NCI-H187 treated with DMSO at 0.1 percent for 48 hours (cell line): ENCODE measurements around the gene UBC.
"Not testable (repeated sequence)": the region's sequence is repeated elsewhere in the genome, so short reads cannot be mapped to it uniquely, and the experiment has no call there.

Experiments
- DNase-seq: peaks from one replicate; lab custom pipeline; 2025; lab: John Stamatoyannopoulos, UW

Gene UBC

GRCh38 chr12:124914392-124915238 lies at the start of gene UBC:
UBC (minus strand) TSS chr12:124914650; CDS start chr12:124913771, 879 bp downstream.
- DNase-seq = no peak

DNA sequence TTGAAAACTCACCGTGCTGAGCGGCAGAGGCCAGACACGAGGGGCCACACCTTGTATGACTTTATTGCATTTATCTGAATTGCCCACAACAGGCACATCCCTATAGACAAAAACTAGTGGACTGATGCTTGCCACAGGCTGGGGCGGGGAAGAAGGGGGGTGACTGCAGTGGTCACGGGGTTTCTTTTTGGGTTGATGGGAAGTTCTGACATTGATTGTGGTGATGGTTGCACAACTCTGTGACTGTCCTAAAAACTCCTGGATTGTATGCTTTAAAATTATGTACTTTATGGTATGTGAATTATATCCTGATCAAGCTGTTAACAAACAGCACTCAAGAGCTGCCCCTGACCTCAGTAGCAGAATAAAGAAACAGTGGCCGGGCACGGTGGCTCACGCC lies 48.8 kb upstream of the UBC start:
- no peak for DNase-seq

GRCh38 chr12:124961055-124961454 lies 46.6 kb upstream of the UBC start:
- DNase-seq = no peak

DNA sequence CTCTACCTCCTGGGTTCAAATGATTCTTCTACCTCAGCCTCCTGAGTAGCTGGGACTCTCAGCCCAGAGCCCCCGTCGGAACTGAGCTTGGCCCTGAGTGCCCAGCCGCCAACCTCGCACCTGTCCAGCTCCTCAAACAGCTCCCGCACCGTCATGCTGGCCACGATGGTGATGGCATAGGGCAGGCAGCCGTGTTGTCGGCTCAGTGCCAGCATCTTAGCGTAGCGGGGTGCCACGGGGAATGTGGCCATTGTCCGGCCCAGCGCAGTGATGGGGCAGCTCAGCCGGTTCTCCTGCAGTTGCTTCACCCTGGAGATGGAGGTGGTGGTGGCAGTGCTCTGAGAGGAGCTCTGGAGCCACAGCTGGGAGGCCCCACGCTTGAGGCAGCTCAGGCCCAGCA lies 42.1 kb upstream of the UBC start:
- no peak for DNase-seq

DNA sequence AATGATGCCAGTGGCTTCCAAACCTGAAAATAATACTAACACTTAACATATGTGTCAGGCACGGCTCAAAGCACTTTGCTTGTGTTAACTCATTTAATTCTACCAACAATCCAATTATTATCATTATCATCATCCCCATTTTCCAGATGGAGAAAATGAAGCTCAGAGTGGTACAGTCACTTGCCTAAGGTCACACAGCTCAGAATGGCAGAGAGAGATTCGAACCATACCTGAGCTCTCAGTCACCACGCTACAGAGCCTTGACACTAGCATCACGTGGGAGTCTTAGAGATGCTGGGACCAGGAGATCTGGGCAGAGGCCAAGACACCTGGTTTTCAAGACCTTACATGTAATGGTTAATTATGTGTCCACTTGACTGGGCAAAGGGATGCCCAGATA lies 40.3 kb upstream of the UBC start:
- no peak for DNase-seq

DNA sequence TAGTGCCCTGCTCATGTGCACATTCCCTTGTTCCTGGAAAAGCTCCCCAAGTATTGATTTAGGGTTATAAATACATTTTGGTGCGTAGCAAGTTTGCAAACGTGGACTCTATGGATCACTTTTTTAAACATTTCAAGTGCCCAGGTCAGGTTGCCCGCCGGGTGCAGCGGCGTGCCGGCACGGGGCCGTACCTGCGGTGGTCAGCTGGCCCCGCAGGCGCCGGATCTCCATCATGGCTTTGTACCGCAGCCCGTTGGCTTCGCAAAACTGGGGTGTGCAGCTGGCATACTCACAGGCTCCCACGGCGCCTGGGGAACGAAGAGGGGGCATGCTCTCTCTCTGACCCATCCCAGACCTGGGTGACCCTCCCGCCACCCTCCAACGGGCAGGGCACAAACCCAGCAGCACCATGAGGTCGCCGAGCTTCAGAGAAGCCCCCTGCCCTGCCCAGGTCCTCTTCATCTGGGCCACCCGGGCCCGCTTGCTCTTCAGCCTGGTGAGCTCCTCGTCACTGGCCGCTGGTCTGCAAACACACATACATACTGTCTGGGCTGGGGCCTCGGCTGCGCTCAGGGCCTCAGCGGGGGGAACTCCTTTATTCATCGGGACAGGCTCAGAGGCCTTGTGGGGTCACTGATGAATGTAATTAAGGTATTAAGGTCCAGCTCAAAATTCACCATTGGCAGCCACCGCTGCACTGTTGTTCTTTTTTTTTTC lies 39.4 kb upstream of the UBC start:
- no peak for DNase-seq

- DNase-seq = no peak
Measured at GRCh38 chr12:124952801-124953200, 38.4 kb upstream of the UBC start.

DNA sequence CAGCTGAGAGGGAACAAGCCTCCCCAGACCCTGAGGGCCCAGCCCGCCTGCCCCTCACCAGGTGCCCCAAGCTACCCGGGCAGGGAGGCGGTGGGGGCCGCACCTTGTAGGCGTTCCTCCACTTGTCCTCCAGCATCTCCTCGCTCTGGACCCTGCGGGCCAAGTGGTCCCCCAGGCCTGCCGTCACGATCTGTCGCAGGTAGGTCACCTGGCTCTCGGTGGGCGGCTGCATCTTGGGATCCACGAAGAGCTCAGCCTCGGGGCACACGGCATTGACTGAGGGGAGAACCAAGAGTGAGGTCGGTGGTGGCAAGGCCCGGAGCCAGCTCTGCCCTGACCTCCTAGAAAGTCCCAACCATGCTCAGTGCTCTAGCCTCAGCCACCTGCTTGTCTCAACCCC lies 37.8 kb upstream of the UBC start:
- no peak for DNase-seq

- no peak for DNase-seq
Measured at GRCh38 chr12:124949779-124950728, 35.6 kb upstream of the UBC start.

DNA sequence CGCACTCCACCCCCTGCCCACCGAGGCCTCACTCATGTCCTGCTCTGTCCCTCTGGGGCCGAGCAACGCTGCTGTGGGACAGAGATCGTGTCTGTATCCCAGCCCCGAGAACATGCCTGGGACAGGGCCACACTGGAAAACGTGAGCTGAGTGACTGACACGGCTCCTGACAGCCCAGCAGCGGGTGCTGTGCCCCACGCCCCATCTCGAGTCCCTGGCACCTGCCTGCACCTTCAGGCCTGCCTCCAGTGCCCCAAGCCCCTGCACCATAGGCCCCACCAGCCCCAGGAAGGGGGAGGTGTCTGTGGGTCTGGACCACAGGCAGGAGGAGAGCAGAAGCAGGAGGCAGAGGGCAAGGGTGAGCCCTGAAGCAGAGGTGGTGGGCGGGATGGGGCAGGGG lies 34.6 kb upstream of the UBC start:
- DNase-seq = no peak

DNA sequence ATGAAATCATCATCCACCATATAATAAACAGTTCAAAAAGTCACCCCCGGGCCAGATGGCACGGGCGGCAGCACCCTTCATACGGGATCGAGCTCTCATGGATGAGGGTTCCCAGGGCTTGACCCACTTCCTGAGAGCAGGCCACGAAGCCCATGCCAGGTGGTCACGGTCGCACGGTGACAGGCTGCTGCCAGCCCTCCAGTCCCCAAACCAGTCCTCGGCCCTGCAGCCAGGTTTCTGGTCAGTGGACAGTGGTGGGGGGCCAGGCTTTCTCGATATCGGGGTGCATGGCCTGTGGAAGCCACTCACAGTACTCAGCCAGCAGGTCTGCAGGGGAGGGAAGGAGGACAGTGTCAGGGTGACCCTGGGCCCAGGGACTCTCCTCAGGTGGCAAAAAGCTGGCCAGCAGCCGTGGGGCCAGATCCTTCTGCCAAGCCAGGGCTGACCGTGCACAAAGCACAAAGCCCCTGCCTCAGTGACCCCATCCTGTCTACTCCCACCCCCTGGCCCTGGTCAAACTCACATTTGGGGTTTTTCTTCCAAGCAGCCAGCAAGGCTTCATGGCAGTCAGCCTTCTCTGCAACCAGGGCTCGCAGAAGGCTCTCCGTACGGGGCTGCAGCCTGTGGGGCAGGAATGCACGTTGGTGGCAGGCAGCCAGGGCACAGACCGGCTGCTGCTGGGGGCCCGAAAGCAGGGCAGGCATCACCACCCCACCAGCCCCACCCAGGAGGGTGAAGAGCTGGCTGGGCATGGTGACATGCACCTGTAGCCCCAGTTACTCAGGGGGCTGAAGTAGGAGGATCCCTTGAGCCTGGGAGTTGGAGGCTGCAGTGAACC lies 33.3 kb upstream of the UBC start:
- no peak for DNase-seq

- no peak for DNase-seq
Measured at GRCh38 chr12:124947013-124947412, 32.6 kb upstream of the UBC start.

GRCh38 chr12:124946447-124946793 lies 32.0 kb upstream of the UBC start:
- DNase-seq = no peak

DNA sequence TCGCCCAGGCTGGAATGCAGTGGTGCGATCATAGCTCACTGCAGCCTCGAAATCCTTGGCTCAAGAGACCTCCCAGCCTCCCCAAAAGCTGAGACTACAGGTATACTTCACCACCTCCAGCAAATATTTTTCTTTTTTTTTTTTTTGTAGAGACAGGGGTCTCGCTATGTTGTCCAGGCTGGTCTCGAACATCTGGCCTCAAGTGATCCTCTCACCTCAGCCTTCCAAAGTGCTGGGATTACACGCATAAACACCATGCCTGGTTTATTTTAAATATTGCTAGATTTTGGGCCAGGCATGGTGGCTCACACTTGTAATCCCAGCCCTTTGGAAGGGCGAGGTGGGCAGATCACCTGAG lies 26.7 kb upstream of the UBC start:
- DNase-seq = no peak

DNA sequence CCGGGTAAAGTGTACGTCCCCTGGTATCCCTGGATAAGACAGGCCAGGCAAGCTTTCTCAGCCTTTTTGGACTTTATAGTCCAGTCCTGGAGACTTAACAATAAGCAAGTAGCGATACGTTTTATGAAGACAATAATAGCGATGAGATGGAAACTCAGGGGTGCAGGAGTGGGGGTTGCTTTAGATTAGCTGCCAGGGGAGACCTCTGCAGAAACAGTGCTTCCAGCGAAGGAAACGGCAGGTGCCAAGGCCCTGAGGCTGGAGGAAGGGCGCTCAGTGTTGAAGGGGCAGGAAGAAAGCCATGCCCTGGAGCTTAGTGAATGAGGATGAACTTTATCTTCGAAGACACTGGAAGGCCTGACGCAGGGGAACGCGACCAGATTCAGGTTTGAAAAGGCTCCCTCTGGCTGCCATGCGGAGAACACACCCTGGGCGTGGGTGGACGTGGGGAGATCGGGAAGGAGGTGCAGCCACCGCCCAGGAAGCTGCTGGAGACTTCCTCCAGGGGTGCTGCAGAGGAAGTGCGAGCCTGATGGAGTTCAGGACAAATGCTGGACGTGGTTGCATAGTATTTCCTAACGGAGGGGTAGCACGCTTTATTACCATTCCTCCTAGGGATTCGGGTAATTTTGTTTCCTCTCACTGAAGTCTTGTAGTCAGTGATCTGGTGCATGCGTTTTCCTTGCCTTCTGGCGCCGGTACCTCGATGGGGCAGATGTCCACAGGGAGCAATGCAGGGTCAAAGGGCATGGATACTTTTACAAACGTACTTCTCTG lies 26.1 kb upstream of the UBC start:
- no peak for DNase-seq

GRCh38 chr12:124940143-124940392 lies 25.6 kb upstream of the UBC start:
- no peak for DNase-seq

DNA sequence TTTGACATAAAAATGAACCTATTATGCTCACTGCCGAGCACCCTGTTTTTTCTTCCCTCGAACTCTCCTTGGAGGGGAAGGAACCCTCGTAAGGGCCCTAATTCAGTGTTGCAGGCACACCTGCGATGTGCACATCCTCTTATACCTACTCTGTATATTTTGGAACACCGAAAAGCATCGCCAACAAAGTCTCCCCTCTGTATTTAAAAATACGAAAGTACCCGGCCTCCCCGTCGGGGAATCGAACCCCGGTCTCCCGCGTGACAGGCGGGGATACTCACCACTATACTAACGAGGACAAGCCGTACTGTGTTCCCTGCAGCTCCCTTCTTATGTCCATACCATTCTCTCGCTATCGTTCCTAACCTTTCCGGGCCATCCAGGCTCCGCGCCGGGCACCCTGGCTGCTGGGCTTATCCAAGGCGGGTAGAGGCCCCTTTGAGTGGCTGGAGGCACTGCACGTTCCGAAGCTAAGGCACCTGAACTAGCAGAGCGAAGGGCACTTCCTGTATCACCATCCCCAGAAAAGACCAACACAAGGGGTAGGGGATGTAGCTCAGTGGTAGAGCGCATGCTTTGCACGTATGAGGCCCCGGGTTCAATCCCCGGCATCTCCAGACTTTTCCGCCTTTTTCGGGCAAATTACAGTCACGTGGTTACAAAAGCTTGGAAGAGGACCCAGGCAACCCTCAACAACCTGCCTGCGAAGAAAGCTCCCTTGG lies 25.1 kb upstream of the UBC start:
- no peak for DNase-seq

DNA sequence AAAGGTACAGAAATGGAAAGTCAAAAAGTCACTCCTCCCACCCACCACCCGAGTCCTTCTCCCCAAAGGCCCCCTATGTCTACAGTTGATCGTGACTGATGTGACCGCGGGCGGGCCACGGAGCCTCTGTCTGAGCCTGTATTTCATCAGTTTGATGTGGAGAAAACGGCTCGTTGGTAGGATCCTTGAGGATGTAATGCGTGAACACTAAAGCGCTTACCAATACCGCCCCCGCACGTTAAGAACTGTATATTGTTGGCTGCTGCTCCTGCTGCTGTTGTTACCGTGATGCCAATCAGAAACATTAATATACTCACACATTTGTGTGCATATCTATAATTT lies 24.6 kb upstream of the UBC start:
- no peak for DNase-seq

GRCh38 chr12:124938587-124938986 lies 24.1 kb upstream of the UBC start:
- DNase-seq = no peak

DNA sequence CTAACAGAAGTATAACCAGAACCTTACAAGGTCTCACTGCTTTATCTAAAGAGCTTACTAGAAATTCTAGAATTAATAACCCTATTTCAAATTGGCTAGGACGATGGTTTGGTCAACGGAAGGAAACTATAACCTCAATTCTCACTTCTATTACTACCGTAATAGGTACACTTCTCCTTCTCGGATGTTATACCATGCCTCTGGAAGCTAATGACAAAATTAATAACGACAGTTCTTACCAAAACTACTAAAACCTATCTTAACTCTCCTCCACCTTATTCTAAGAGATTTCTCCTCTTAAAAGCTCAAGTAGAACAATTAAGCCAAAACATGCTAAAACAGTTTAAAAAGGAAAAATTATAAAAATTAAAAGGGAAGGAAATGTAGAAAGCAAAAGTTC lies 23.7 kb upstream of the UBC start:
- no peak for DNase-seq

DNA sequence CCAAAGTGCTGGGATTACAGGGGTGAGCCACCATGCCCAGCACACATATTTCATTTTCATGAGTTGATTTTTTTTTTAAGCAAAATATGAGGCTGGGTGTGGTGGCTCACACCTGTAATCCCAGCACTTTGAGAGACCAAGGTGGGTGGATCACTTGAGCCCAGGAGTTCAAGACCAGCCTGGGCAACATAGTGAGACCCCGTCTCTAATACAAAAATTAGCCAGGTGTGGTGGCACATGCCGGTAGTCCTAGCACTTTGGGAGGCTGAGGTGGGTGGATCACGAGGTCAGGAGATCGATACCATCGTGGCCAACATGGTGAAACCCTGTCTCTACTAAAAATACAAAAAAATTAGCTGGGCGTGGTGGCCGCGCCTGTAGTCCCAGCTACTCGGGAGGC lies 17.1 kb upstream of the UBC start:
- DNase-seq = not testable (repeated sequence)
